ENCODE data around the gene CREBBP. TPM values are rescaled to one million over a fixed set of nuclear protein-coding genes. Genes with fewer than 3 reads are reported as not detected.

CREBBP gene
- total RNA-seq, 1 donor from 2014 or later, result 53.0 TPM

GRCh38 chr16:3738128-3738527 lies 142.4 kb downstream of the CREBBP start:
- H3K27me3 Mint-ChIP-seq (ENCODE audit: low read depth, unreplicated experiment), result no peaks in the 10 kb centered on the region
- no peaks in the 10 kb centered on the region for H3K4me1 Mint-ChIP-seq (ENCODE audit: low read depth, unreplicated experiment)
- no peak overlapping the region for H3K4me3 Mint-ChIP-seq (ENCODE audit: unreplicated experiment)
- Histone ChIP-seq H3K9ac (ENCODE audit: low read length) (no peak overlapping the region), H3K27me3 (ENCODE audit: insufficient read depth, low read length) (no peaks in the 10 kb centered on the region), H3K4me3 (ENCODE audit: insufficient read depth, low read depth, low read length) (no peak overlapping the region), H3K4me2 (ENCODE audit: low read length) (no peak overlapping the region), H3K36me3 (ENCODE audit: insufficient read depth, low read length) (peaks cover 53% of the 10 kb centered on the region), H3K4me1 (ENCODE audit: insufficient read depth, low read length) (no peaks in the 10 kb centered on the region), H3K79me2 (ENCODE audit: insufficient read depth, low read length) (peaks cover 4% of the 10 kb centered on the region), H4K20me1 (ENCODE audit: insufficient read depth, low read length) (peaks cover 36% of the 10 kb centered on the region), H3K9me3 (ENCODE audit: insufficient read depth, low read depth, low read length) (no peaks in the 10 kb centered on the region), H3K27ac (ENCODE audit: low read depth, low read length) (no peak overlapping the region), H2AFZ (ENCODE audit: low read depth, low read length) (no peak overlapping the region)
- H3K27ac Mint-ChIP-seq (ENCODE audit: unreplicated experiment), result no peak overlapping the region
- peaks cover 26% of the 10 kb centered on the region for H3K36me3 Mint-ChIP-seq (ENCODE audit: low read depth, unreplicated experiment)
- no peak for TF ChIP-seq EZH2 (IDR thresholded peaks at IDR 0.05; ENCODE audit: insufficient read depth, low read length)
- DNase-seq (ENCODE audit: low read depth) (no peak), FAIRE-seq (no peak)
- H3K9me3 Mint-ChIP-seq (ENCODE audit: unreplicated experiment), result no peaks in the 10 kb centered on the region

GRCh38 chr16:3737181-3737580 lies 143.3 kb downstream of the CREBBP start:
- Histone ChIP-seq H3K79me2 (ENCODE audit: insufficient read depth, low read length) (peaks cover 4% of the 10 kb centered on the region), H2AFZ (ENCODE audit: low read depth, low read length) (no peak overlapping the region), H3K4me3 (ENCODE audit: insufficient read depth, low read depth, low read length) (no peak overlapping the region), H3K4me1 (ENCODE audit: insufficient read depth, low read length) (no peaks in the 10 kb centered on the region), H3K9me3 (ENCODE audit: insufficient read depth, low read depth, low read length) (no peaks in the 10 kb centered on the region), H3K36me3 (ENCODE audit: insufficient read depth, low read length) (peaks cover 45% of the 10 kb centered on the region), H3K27me3 (ENCODE audit: insufficient read depth, low read length) (no peaks in the 10 kb centered on the region), H4K20me1 (ENCODE audit: insufficient read depth, low read length) (peaks cover 32% of the 10 kb centered on the region), H3K4me2 (ENCODE audit: low read length) (no peak overlapping the region), H3K27ac (ENCODE audit: low read depth, low read length) (no peak overlapping the region), H3K9ac (ENCODE audit: low read length) (no peak overlapping the region)
- Mint-ChIP-seq H3K4me3 (ENCODE audit: unreplicated experiment) (no peak overlapping the region), H3K9me3 (ENCODE audit: unreplicated experiment) (no peaks in the 10 kb centered on the region), H3K27me3 (ENCODE audit: low read depth, unreplicated experiment) (no peaks in the 10 kb centered on the region), H3K4me1 (ENCODE audit: low read depth, unreplicated experiment) (no peaks in the 10 kb centered on the region), H3K36me3 (ENCODE audit: low read depth, unreplicated experiment) (peaks cover 27% of the 10 kb centered on the region), H3K27ac (ENCODE audit: unreplicated experiment) (peak overlapping the region; percentile 20)
- no peak for DNase-seq (ENCODE audit: low read depth)
- TF ChIP-seq EZH2 (IDR thresholded peaks at IDR 0.05; ENCODE audit: insufficient read depth, low read length), result no peak
- TF ChIP-seq CTCF (IDR thresholded peaks at IDR 0.05; ENCODE audit: insufficient read depth, low read depth, low read length), result no peak
- no peak for FAIRE-seq

GRCh38 chr16:3736116-3736515 lies 144.4 kb downstream of the CREBBP start:
- DNase-seq (ENCODE audit: low read depth) (no peak), FAIRE-seq (no peak)
- Histone ChIP-seq H3K36me3 (ENCODE audit: insufficient read depth, low read length) (peaks cover 45% of the 10 kb centered on the region), H3K4me1 (ENCODE audit: insufficient read depth, low read length) (no peaks in the 10 kb centered on the region), H3K27ac (ENCODE audit: low read depth, low read length) (no peak overlapping the region), H3K9ac (ENCODE audit: low read length) (no peak overlapping the region), H4K20me1 (ENCODE audit: insufficient read depth, low read length) (peaks cover 41% of the 10 kb centered on the region), H3K79me2 (ENCODE audit: insufficient read depth, low read length) (peaks cover 4% of the 10 kb centered on the region), H3K4me3 (ENCODE audit: insufficient read depth, low read depth, low read length) (no peak overlapping the region), H3K9me3 (ENCODE audit: insufficient read depth, low read depth, low read length) (no peaks in the 10 kb centered on the region), H2AFZ (ENCODE audit: low read depth, low read length) (no peak overlapping the region), H3K27me3 (ENCODE audit: insufficient read depth, low read length) (no peaks in the 10 kb centered on the region), H3K4me2 (ENCODE audit: low read length) (no peak overlapping the region)
- TF ChIP-seq EZH2 (IDR thresholded peaks at IDR 0.05; ENCODE audit: insufficient read depth, low read length) (no peak), CTCF (IDR thresholded peaks at IDR 0.05; ENCODE audit: insufficient read depth, low read depth, low read length) (no peak)
- H3K27ac Mint-ChIP-seq (ENCODE audit: unreplicated experiment), result no peak overlapping the region
- H3K36me3 Mint-ChIP-seq (ENCODE audit: low read depth, unreplicated experiment), result peaks cover 30% of the 10 kb centered on the region
- no peak overlapping the region for H3K4me3 Mint-ChIP-seq (ENCODE audit: unreplicated experiment)
- H3K4me1 Mint-ChIP-seq (ENCODE audit: low read depth, unreplicated experiment), result no peaks in the 10 kb centered on the region
- H3K9me3 Mint-ChIP-seq (ENCODE audit: unreplicated experiment), result no peaks in the 10 kb centered on the region
- no peaks in the 10 kb centered on the region for H3K27me3 Mint-ChIP-seq (ENCODE audit: low read depth, unreplicated experiment)

Measured in astrocyte (in vitro differentiated cells and primary cell).